Ovary (tissue), 3 donors: ENCODE measurements around the gene QRSL1.

Experiments used
- CTCF ChIP-seq, 3 donors: fragments of 450-650 bp in 2 of 3; fragments of 200-600 bp in 1 of 3; IDR thresholded peaks; one replicate each; pipeline versions ENCODE4 v1.5.1 to v1.8.0; 2016 to 2022; ENCODE audit warnings: antibody characterized with exemption in 3 of 3, mild to moderate bottlenecking in 1 of 3
- POLR2A ChIP-seq: fragments of 450-650 bp; IDR thresholded peaks from one replicate; pipeline ENCODE4 v1.6.1; 2017; ENCODE audit warnings: antibody characterized with exemption, mild to moderate bottlenecking, moderate library complexity
- donor health status: DM: no; HTN: no; CAD: no.

GRCh38 chr6:106715922-106716321 lies 86.5 kb downstream of the QRSL1 start:
- TF ChIP-seq CTCF (IDR thresholded peaks at IDR 0.05), result no peak
- TF ChIP-seq POLR2A, result no peak
